Rectal smooth muscle tissue (tissue), 1 donor: Measurements from ENCODE around the gene OR6K6.

Experiments
- H3K27ac ChIP-seq: one replicate; pipeline ENCODE4 v1.7.0; 2013; ENCODE audit warnings: low read depth, low read length, inconsistent platforms
- H3K27me3 ChIP-seq: one replicate; pipeline ENCODE4 v1.7.0; 2013; ENCODE audit warnings: low read length; ENCODE audit not compliant: control insufficient read depth, insufficient read depth
- H3K36me3 ChIP-seq: one replicate; pipeline ENCODE4 v1.7.0; 2013; ENCODE audit warnings: low read length; ENCODE audit not compliant: control insufficient read depth, insufficient read depth
- H3K4me1 ChIP-seq: one replicate; pipeline ENCODE4 v1.7.0; 2013; ENCODE audit warnings: low read length; ENCODE audit not compliant: control insufficient read depth, insufficient read depth
- H3K4me3 ChIP-seq: one replicate; pipeline ENCODE4 v1.7.0; 2013; ENCODE audit warnings: low read length
- H3K9ac ChIP-seq: one replicate; pipeline ENCODE4 v1.7.0; 2013; ENCODE audit warnings: low read length

Gene OR6K6

GRCh38 chr1:158735848-158736247 is 18.7 kb upstream of the OR6K6 start:
- H3K9ac ChIP-seq, result no peak overlapping the region
- H3K4me3 ChIP-seq, result no peak overlapping the region
- no peaks in the 10 kb centered on the region for H3K27me3 ChIP-seq
- no peaks in the 10 kb centered on the region for H3K4me1 ChIP-seq
- no peak overlapping the region for H3K27ac ChIP-seq
- no peaks in the 10 kb centered on the region for H3K36me3 ChIP-seq

GRCh38 chr1:158752155-158752712 is 2.3 kb upstream of the OR6K6 start:
- Histone ChIP-seq H3K36me3 (no peaks in the 10 kb centered on the region), H3K27ac (no peak overlapping the region)

GRCh38 chr1:158771950-158772866 is 17.7 kb downstream of the OR6K6 start, which contains the start of gene OR6N1:
Gene OR6N1 (minus strand): TSS chr1:158772195. CDS start chr1:158766682, 5,513 bp downstream.
- H3K9ac ChIP-seq, result no peak within 1 kb of the TSS
- no peak within 1 kb of the TSS for H3K4me3 ChIP-seq
- H3K36me3 ChIP-seq, result no peaks in the 10 kb centered on the region
- no peaks in the 10 kb centered on the region for H3K4me1 ChIP-seq
- H3K27ac ChIP-seq, result no peak within 1 kb of the TSS
- H3K27me3 ChIP-seq, result no peaks in the 10 kb centered on the region

More at GRCh38 chr1:158752155-158752712, 2.3 kb upstream of the OR6K6 start:
- Histone ChIP-seq H3K9ac (no peak overlapping the region), H3K4me1 (no peaks in the 10 kb centered on the region), H3K4me3 (no peak overlapping the region), H3K27me3 (no peaks in the 10 kb centered on the region)

GRCh38 chr1:158781104-158781503 is 26.6 kb downstream of the OR6K6 start, which contains the start of gene OR6N2:
Gene OR6N2 (minus strand): TSS chr1:158781204. CDS start chr1:158777635, 3,569 bp downstream.
- Histone ChIP-seq H3K36me3 (no peaks in the 10 kb centered on the region), H3K9ac (no peak within 1 kb of the TSS), H3K4me1 (no peaks in the 10 kb centered on the region), H3K4me3 (no peak within 1 kb of the TSS), H3K27me3 (no peaks in the 10 kb centered on the region), H3K27ac (no peak within 1 kb of the TSS)

GRCh38 chr1:158793604-158794003 is 39.1 kb downstream of the OR6K6 start:
- Histone ChIP-seq H3K36me3 (no peaks in the 10 kb centered on the region), H3K27me3 (no peaks in the 10 kb centered on the region), H3K27ac (no peak overlapping the region), H3K4me1 (no peaks in the 10 kb centered on the region), H3K9ac (no peak overlapping the region), H3K4me3 (no peak overlapping the region)

- H3K27ac ChIP-seq, result no peak overlapping the region
- no peak overlapping the region for H3K9ac ChIP-seq
- no peak overlapping the region for H3K4me3 ChIP-seq
- no peaks in the 10 kb centered on the region for H3K27me3 ChIP-seq
- no peaks in the 10 kb centered on the region for H3K36me3 ChIP-seq
- H3K4me1 ChIP-seq, result no peaks in the 10 kb centered on the region
Measured at GRCh38 chr1:158794247-158794646, 39.7 kb downstream of the OR6K6 start.

- Histone ChIP-seq H3K27ac (no peak overlapping the region), H3K9ac (no peak overlapping the region), H3K4me1 (no peaks in the 10 kb centered on the region)
Measured at GRCh38 chr1:158798531-158798930, 44.0 kb downstream of the OR6K6 start.

GRCh38 chr1:158799689-158800088 is 45.2 kb downstream of the OR6K6 start:
- Histone ChIP-seq H3K4me1 (no peaks in the 10 kb centered on the region), H3K27ac (no peak overlapping the region), H3K36me3 (no peaks in the 10 kb centered on the region), H3K4me3 (no peak overlapping the region), H3K27me3 (no peaks in the 10 kb centered on the region), H3K9ac (no peak overlapping the region)

More at GRCh38 chr1:158798531-158798930, 44.0 kb downstream of the OR6K6 start:
- Histone ChIP-seq H3K27me3 (no peaks in the 10 kb centered on the region), H3K36me3 (no peaks in the 10 kb centered on the region), H3K4me3 (no peak overlapping the region)

GRCh38 chr1:158800526-158800925 is 46.0 kb downstream of the OR6K6 start:
- no peaks in the 10 kb centered on the region for H3K27me3 ChIP-seq
- no peaks in the 10 kb centered on the region for H3K36me3 ChIP-seq
- no peak overlapping the region for H3K27ac ChIP-seq
- H3K4me3 ChIP-seq, result no peak overlapping the region
- H3K9ac ChIP-seq, result no peak overlapping the region
- H3K4me1 ChIP-seq, result no peaks in the 10 kb centered on the region

GRCh38 chr1:158801396-158801795 is 46.9 kb downstream of the OR6K6 start:
- no peak overlapping the region for H3K4me3 ChIP-seq
- H3K9ac ChIP-seq, result no peak overlapping the region
- no peak overlapping the region for H3K27ac ChIP-seq

GRCh38 chr1:158803678-158804077 is 49.2 kb downstream of the OR6K6 start:
- no peaks in the 10 kb centered on the region for H3K4me1 ChIP-seq
- no peak overlapping the region for H3K4me3 ChIP-seq
- H3K36me3 ChIP-seq, result no peaks in the 10 kb centered on the region
- H3K27ac ChIP-seq, result no peak overlapping the region
- H3K27me3 ChIP-seq, result no peaks in the 10 kb centered on the region
- no peak overlapping the region for H3K9ac ChIP-seq

More at GRCh38 chr1:158801396-158801795, 46.9 kb downstream of the OR6K6 start:
- no peaks in the 10 kb centered on the region for H3K4me1 ChIP-seq
- no peaks in the 10 kb centered on the region for H3K36me3 ChIP-seq
- H3K27me3 ChIP-seq, result no peaks in the 10 kb centered on the region
